Neuronal stem cell (in vitro differentiated cells): ENCODE results near the gene TMEM116.
"Not testable (repeated sequence)": the region's sequence is repeated elsewhere in the genome, so short reads cannot be mapped to it uniquely, and the experiment has no call there.

Source experiments
- DNase-seq: peaks from one replicate; pipeline ENCODE4 v3.0.0-alpha.2; 2013; ENCODE audit warnings: low spot score
- H2AFZ ChIP-seq: one replicate; pipeline ENCODE4 v1.6.1; 2013; ENCODE audit warnings: mild to moderate bottlenecking, low read length, inconsistent platforms
- H2AK5ac ChIP-seq: 2 replicates; pipeline ENCODE4 v1.6.1; 2013; ENCODE audit warnings: low read depth, mild to moderate bottlenecking, inconsistent platforms, low read length, moderate library complexity, mixed read lengths
- H2BK120ac ChIP-seq: 2 replicates; pipeline ENCODE4 v1.6.1; 2013; ENCODE audit warnings: low read depth, mild to moderate bottlenecking, inconsistent platforms, low read length, moderate library complexity, mixed read lengths
- H2BK12ac ChIP-seq: one replicate; pipeline ENCODE4 v1.6.1; 2013; ENCODE audit warnings: low read length, inconsistent platforms
- H2BK15ac ChIP-seq: 2 replicates; pipeline ENCODE4 v1.6.1; 2013; ENCODE audit warnings: mild to moderate bottlenecking, low read length, inconsistent platforms, mixed read lengths
- H2BK5ac ChIP-seq: one replicate; pipeline ENCODE4 v1.6.1; 2013; ENCODE audit warnings: inconsistent platforms, mild to moderate bottlenecking, low read length, moderate library complexity
- H3K14ac ChIP-seq: one replicate; pipeline ENCODE4 v1.6.1; 2013; ENCODE audit warnings: low read length, inconsistent platforms
- H3K18ac ChIP-seq: 2 replicates; pipeline ENCODE4 v1.6.1; 2013; ENCODE audit warnings: low read length, inconsistent platforms
- H3K23ac ChIP-seq: 2 replicates; pipeline ENCODE4 v1.6.1; 2013; ENCODE audit warnings: low read depth, mild to moderate bottlenecking, mixed read lengths, low read length, inconsistent platforms; ENCODE audit not compliant: poor library complexity
- H3K27ac ChIP-seq: replicated peaks from 3 replicates; pipeline ENCODE4 v1.5.1; 2013; ENCODE audit warnings: low read length, inconsistent platforms
- H3K27me3 ChIP-seq, 3 experiments: 2 replicates each; pipeline ENCODE4 v1.6.1; 2013; ENCODE audit warnings: low read length in 3 of 3, mild to moderate bottlenecking in 2 of 3, inconsistent platforms in 1 of 3, low read depth in 1 of 3, mixed read lengths in 1 of 3, moderate library complexity in 1 of 3; ENCODE audit not compliant: control insufficient read depth in 3 of 3, insufficient read depth in 3 of 3
- H3K36me3 ChIP-seq, 2 donors: replicated peaks in 1 of 2; 2 replicates each; pipeline ENCODE4 v1.6.1; 2013; ENCODE audit warnings: low read length in 2 of 2; ENCODE audit not compliant: control insufficient read depth in 2 of 2, insufficient read depth in 2 of 2
- H3K4ac ChIP-seq: 2 replicates; pipeline ENCODE4 v1.6.1; 2013; ENCODE audit warnings: inconsistent platforms, mild to moderate bottlenecking, low read length, moderate library complexity
- H3K4me1 ChIP-seq, 2 donors: 1 replicate in 1 of 2; 2 replicates in 1 of 2; pipeline ENCODE4 v1.6.1; 2013; ENCODE audit warnings: low read length in 2 of 2, low read depth in 1 of 2; ENCODE audit not compliant: control insufficient read depth in 2 of 2, insufficient read depth in 1 of 2
- H3K4me2 ChIP-seq: one replicate; pipeline ENCODE4 v1.6.1; 2013; ENCODE audit warnings: mild to moderate bottlenecking, low read length, inconsistent platforms; ENCODE audit not compliant: insufficient read depth, poor library complexity, severe bottlenecking
- H3K4me3 ChIP-seq, 2 donors: 2 replicates each; pipeline ENCODE4 v1.5.1; 2013; ENCODE audit warnings: low read length in 2 of 2, mild to moderate bottlenecking in 2 of 2, inconsistent platforms in 1 of 2, moderate library complexity in 1 of 2
- H3K79me1 ChIP-seq: one replicate; pipeline ENCODE4 v1.6.1; 2013; ENCODE audit warnings: low read depth, mild to moderate bottlenecking, inconsistent platforms, low read length, moderate library complexity
- H3K9ac ChIP-seq: one replicate; pipeline ENCODE4 v1.6.1; 2013; ENCODE audit warnings: mild to moderate bottlenecking, low read depth, low read length, inconsistent platforms; ENCODE audit not compliant: poor library complexity
- H3K9me3 ChIP-seq, 2 donors: replicated peaks in 1 of 2; 2 replicates each; pipeline versions ENCODE3 to v1.6.1; 2013; ENCODE audit warnings: low read length in 2 of 2, mild to moderate bottlenecking in 2 of 2, inconsistent platforms in 1 of 2, low read depth in 1 of 2, mixed read lengths in 1 of 2, moderate library complexity in 1 of 2; ENCODE audit not compliant: control insufficient read depth in 2 of 2, insufficient read depth in 1 of 2
- H4K8ac ChIP-seq: one replicate; pipeline ENCODE4 v1.6.1; 2013; ENCODE audit warnings: low read depth, mild to moderate bottlenecking, inconsistent platforms, low read length, moderate library complexity
- H4K91ac ChIP-seq: one replicate; pipeline ENCODE4 v1.6.1; 2013; ENCODE audit warnings: low read length, low read depth, mild to moderate bottlenecking, inconsistent platforms; ENCODE audit not compliant: poor library complexity
- WGBS, 2 donors: extraction: QIAGEN DNeasy Blood & Tissue Kit; methylation state at CpG; one replicate each; pipeline ENCODE4 v1.1.7; 2013; ENCODE audit warnings: missing lambda C conversion rate in 2 of 2, mixed read lengths in 1 of 2; ENCODE audit not compliant: insufficient read length in 2 of 2, insufficient replicate concordance in 1 of 2; ENCODE audit errors: extremely low coverage in 2 of 2; 5-methylcytosine and 5-hydroxymethylcytosine counted together

The TMEM116 gene

GRCh38 chr12:111953455-111953854, 59.5 kb downstream of the TMEM116 start:
- Histone ChIP-seq H2AFZ (no peak overlapping the region), H2BK120ac (no peak overlapping the region)
- DNase-seq: no peak

GRCh38 chr12:111952084-111952787, 60.7 kb downstream of the TMEM116 start:
- H3K4me2 ChIP-seq, H3K36me3 ChIP-seq, H3K18ac ChIP-seq, H3K4me3 ChIP-seq, H2BK12ac ChIP-seq, H4K8ac ChIP-seq, H3K23ac ChIP-seq, H4K91ac ChIP-seq, H3K27me3 ChIP-seq, H2BK120ac ChIP-seq, DNase-seq, H3K9ac ChIP-seq, H3K4me1 ChIP-seq, H3K14ac ChIP-seq, H2AFZ ChIP-seq, H3K4ac ChIP-seq, H2BK5ac ChIP-seq, H3K79me1 ChIP-seq, H2AK5ac ChIP-seq, H3K27ac ChIP-seq, H2BK15ac ChIP-seq: not testable (repeated sequence)
- peaks cover 2 to 17% of the 10 kb centered on the region in 2 donors for H3K9me3 ChIP-seq
- no CpG with 5 or more reads among the region's 4 CpGs for WGBS, 2 donors

More at GRCh38 chr12:111953455-111953854, 59.5 kb downstream of the TMEM116 start:
- no peak overlapping the region for H3K18ac ChIP-seq
- no peaks in the 10 kb centered on the region for H3K4me1 ChIP-seq
- H4K8ac ChIP-seq: no peak overlapping the region
- no peak overlapping the region for H3K23ac ChIP-seq
- no peak overlapping the region for H3K27ac ChIP-seq
- H3K9ac ChIP-seq: no peak overlapping the region
- no peak overlapping the region for H2BK12ac ChIP-seq
- WGBS, 2 donors: no CpG with 5 or more reads among the region's 4 CpGs
- peaks cover 2 to 17% of the 10 kb centered on the region in 2 donors for H3K9me3 ChIP-seq
- H3K27me3 ChIP-seq: no peaks in the 10 kb centered on the region
- no peak overlapping the region for H2AK5ac ChIP-seq
- no peak overlapping the region for H3K4me3 ChIP-seq
- peaks cover 1% of the 10 kb centered on the region for H3K79me1 ChIP-seq
- no peak overlapping the region for H4K91ac ChIP-seq
- no peaks in the 10 kb centered on the region for H3K36me3 ChIP-seq
- no peak overlapping the region for H3K4ac ChIP-seq
- no peak overlapping the region for H2BK15ac ChIP-seq
- H3K14ac ChIP-seq: no peak overlapping the region
- H2BK5ac ChIP-seq: no peak overlapping the region
- no peak overlapping the region for H3K4me2 ChIP-seq

- H2BK5ac ChIP-seq, H2BK12ac ChIP-seq, H4K8ac ChIP-seq, H3K27me3 ChIP-seq, H2BK120ac ChIP-seq, H3K4ac ChIP-seq, H3K9ac ChIP-seq, H3K79me1 ChIP-seq, H3K27ac ChIP-seq, H4K91ac ChIP-seq, H2BK15ac ChIP-seq, H2AFZ ChIP-seq, H3K4me3 ChIP-seq, H3K36me3 ChIP-seq, DNase-seq, H2AK5ac ChIP-seq, H3K23ac ChIP-seq, H3K4me2 ChIP-seq, H3K18ac ChIP-seq, H3K14ac ChIP-seq, H3K4me1 ChIP-seq: not testable (repeated sequence)
- no CpG with 5 or more reads among the region's 3 CpGs for WGBS, 2 donors
- peaks cover 2 to 14% of the 10 kb centered on the region in 2 donors for H3K9me3 ChIP-seq
These were observed 61.8 kb downstream of the TMEM116 start for GRCh38 chr12:111950961-111951676.

GRCh38 chr12:111943929-111944328, 69.0 kb downstream of the TMEM116 start:
- Histone ChIP-seq H3K4ac (no peak overlapping the region), H3K14ac (no peak overlapping the region), H2BK12ac (no peak overlapping the region), H3K23ac (no peak overlapping the region), H3K36me3 (no peaks in the 10 kb centered on the region), H3K4me3 (no peak overlapping the region), H3K18ac (no peak overlapping the region), H3K27ac (no peak overlapping the region), H3K9me3 (no peaks in the 10 kb centered on the region), H3K9ac (no peak overlapping the region), H2AFZ (no peak overlapping the region), H3K4me2 (no peak overlapping the region), H2BK120ac (no peak overlapping the region), H2BK15ac (no peak overlapping the region), H3K4me1 (peaks cover 0 to 4% of the 10 kb centered on the region in 2 donors), H4K91ac (no peak overlapping the region), H4K8ac (no peak overlapping the region), H3K79me1 (no peaks in the 10 kb centered on the region), H2BK5ac (no peak overlapping the region), H2AK5ac (no peak overlapping the region), H3K27me3 (no peaks in the 10 kb centered on the region)
- no CpG with 5 or more reads among the region's 1 CpG for WGBS, 2 donors
- DNase-seq: no peak
